ENCODE data around the gene RBMS2.
"Not testable (repeated sequence)": the region's sequence is repeated elsewhere in the genome, so short reads cannot be mapped to it uniquely, and the experiment has no call there.

RBMS2 gene, protein sequence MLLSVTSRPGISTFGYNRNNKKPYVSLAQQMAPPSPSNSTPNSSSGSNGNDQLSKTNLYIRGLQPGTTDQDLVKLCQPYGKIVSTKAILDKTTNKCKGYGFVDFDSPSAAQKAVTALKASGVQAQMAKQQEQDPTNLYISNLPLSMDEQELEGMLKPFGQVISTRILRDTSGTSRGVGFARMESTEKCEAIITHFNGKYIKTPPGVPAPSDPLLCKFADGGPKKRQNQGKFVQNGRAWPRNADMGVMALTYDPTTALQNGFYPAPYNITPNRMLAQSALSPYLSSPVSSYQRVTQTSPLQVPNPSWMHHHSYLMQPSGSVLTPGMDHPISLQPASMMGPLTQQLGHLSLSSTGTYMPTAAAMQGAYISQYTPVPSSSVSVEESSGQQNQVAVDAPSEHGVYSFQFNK

DNA sequence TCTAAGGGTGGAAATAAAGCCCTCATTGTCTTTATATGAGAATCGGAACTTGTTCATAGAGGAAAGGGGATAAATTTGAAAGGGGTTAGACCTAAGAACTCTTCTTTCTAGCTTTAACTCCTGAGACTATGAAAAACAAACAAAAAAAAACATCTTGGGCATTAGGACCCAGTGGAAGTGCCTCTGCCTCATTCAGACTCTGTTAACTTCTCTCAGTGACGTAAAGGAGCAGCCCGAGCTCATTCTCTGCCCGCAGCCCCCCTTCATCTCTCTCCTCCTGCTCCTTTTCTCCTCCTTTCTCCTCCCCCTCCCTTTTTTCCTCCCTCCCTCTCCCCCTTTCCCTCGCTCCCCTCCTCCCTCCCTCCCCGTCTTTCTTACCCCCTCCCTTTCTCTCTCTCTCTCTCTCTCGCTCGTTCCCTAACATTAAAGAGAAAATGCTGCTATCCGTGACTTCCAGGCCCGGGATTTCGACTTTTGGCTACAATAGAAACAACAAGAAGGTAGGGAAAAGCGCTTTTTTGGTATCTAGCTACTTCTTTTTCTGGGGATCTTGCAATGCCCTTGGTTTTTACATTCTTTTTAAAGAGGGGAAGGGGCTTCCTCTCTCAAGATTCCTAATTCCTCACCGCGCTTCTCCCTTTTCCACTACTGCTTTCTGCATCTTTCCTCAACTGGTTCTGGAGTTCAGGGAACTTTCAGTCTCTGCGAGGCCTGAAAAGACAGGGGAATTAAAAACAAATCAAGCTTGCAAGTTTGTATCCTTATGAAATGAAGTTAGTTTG, at the start of gene RBMS2:
TSS of gene RBMS2 (plus strand) at position 231 of the 782 bp plus-strand sequence. CDS start at position 435, 204 bp downstream.
- DNase-seq, result peak; percentile 4

DNA sequence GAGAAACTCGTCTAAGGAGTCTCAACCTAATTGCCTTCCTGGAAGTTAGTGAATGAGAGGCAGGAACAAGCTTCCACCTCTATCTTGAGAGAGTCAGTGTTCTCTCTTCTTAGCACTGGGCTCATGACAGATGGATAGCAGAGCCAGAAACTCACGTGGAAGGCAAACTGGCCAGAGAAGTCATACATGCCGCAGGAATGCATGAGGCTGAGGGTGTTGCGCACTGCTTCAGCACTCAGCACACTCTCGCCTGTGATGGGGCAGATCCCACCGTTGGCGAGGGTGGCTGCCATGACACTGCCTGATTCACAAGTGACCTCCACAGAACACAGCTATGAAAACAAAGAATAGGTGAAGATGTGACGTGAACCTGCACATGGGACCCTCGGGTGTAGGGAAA, 47.2 kb upstream of the RBMS2 start:
- DNase-seq, result no peak

DNA sequence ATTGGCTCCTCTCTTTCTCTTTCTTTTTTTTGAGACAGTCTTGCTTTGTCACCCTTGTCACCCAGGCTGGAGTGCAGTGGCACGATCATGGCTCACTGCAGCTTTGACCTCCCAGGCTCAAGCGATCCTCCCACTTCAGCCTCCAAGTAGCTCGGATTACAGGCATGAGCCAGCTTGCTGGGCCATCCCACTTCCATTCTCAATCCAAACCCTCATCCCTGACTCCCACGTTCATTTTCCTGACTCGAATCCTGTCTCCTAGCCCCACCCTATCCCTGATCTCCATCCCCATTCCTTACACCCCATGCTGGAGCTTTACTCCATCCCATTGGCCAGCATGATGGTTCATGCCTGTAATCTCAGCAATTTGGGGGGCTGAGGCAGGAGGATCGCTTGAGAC, 45.5 kb upstream of the RBMS2 start:
- no peak for DNase-seq

DNA sequence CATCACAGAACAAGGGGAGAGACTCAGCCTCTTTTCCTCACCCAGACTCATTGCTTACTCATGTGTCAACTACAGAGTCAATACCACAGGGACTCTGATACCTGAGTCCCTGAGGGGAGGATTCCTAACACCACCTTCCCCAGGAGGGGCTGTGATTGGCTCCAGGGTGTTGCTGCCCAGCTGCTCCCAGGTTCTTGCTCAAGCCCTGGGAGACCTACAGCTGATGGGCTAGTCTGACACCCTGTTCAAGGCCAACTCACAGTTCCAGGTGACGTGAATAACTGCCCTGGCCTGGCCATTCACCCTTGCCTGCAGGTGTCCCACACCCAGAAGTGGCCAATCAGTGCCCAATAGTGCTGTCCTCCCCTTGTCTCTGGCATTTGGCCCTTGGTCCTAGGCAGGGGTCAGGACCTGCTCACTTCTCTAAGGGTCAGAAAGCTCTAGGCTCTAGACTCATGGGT, 44.6 kb upstream of the RBMS2 start:
- DNase-seq, result no peak

DNA sequence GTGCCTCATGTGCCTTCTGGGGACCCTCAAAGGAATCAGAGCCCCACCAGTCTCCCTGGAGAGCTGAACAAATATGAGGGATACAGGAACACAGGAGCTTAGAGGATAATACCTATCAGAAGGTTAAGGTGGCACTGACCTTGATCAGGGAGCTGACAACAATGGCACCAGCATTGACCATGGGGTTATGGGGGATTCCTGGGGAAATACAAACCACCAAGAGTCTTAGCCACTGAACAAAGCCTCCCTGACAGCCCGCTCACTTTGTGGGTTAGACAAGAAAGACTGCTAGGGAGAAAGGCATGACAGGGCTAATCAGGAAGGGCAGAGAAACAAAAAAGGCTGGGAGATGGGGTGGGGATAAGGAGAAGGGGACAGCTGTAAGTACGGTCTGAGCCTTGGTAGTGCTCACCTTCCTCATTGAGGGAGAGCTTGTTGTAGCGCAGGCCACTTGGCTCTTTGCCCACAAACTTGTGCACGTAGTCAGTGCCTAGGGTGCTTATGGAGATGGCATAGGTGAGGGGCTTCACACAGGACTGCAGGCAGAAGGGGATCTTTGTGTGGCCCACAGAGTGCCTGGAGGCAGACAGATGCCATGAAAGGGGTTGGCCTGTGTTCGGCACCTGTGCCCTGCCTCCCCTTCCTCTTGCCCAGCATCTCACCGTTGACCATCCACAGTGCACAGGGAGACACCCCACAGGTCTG, 43.9 kb upstream of the RBMS2 start:
- DNase-seq, result no peak

DNA sequence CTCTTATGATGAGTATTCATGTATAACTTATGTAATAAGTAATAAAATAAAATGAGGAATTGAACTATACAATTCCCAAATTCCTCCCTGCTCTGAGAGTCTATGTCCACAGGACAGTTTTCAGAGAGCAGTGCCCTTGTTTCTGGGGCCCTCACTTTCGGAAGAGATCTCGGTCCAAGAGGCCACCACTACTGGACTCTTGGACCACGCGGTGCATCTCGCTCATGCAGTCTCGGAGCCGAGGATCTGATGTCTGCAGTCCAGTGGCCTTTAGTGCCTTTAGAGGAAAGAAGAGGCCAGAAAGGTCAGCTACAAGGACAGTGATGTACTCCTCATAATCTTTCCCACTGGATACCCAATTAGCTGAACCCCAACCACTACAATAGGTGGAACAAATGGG, 42.0 kb upstream of the RBMS2 start:
- DNase-seq, result no peak

DNA sequence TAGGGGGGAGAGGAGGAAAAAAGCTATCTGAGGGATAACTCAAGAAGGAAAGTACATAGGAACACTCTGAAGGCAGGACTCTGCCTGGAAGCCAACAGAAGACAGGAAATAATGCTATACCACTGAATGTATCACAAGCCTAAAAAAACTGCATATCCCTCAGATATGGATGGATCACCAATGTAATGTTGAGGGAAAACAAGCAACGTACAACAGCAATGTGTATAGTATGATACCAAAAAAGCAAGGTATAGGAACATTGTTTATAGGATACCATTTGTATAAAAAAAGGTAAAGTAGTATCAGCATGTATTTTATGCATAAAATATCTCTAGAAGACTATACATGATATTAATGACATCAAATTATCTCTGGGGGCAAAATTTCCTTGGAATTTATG, 37.1 kb upstream of the RBMS2 start:
- DNase-seq, result no peak

DNA sequence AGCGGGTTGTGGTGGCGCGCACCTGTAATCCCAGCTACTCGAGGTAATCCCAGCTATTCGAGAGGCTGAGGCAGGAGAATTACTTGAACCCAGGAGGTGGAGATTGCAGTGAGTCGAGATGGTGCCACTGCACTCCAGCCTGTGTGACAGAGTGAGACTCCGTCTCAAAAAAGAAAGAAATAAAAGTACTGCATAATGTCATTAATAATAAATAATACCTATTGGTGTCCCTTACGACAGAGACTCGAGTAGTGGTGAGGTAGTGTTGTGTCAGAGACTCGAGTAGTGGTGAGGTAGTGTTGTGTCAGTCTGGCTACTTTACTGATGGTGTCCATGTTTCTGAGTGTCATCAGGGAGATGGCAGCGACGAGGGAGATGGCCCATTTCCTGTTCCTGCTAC, 34.9 kb upstream of the RBMS2 start:
- DNase-seq, result no peak

DNA sequence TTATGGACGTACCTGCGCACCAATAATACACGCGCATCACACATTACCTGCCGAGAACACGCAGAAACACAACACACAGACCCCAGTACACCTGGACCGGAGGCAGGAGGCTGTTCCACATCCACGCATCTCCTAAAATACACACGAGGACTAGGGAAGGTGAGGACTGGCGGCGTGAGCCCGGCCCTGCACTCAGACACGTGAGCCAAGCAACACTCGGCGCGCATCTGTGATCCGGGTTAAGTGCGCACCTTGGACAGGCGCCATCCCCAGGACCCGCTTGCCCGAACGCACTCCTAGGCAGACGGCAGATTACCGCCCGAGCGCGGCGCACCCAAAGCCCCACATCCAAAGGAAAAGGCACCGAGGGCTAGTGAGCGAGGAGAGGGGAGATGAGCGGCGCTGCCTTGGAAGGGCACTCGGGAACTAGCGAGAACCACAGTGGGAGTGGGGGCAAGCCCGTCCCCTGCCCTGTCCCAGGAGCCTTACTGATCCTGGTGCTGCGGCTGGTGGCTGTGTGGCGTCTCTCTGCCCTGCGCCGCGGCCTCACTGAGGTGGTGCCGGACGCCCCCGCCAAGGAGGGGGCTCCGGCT, 34.1 kb upstream of the RBMS2 start:
- DNase-seq, result no peak

DNA sequence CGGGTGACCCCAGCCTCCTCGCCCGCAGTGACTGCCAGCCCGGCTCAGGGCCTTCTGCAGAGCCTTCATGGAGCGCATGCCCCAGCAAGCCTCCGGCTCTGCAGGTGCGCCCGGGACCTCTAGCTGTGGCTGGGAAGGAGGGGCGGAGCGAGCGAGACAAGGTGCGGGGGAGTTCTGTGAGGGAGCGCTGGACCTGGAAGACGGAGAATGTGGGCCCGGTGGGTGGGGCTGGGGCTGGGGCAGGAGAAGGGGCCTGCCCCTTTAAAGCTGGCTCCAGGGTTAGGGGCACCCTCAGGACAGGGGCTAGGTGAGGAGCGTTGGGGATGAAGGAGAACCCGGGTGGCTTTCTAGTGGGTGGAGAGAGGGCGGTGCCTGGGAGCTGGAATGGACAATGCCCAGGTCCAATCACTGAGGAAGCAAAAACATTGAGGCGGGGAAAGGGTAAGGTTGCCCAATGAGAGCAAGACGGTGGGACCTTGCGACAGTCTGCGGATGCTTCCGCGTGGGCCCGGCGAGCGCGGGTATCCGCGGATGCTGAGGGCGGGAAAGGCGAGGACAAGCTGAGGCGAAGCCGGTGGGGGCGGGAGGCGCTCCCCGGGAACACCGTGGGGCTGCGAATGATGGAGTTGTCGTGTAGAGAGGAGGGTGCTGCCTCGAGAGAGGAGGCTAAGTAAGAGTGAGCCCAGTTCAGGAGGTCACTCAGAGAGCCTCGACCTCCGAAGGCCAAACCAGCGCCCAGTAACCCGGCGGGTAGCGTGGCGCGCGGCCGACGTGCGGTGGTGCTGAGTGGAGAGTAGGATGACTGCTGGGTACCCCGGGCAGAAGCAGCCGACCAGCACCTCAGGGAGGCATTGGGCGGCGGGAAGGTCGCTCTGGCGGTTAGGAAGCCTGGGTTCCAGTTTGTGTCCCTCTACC, 33.3 kb upstream of the RBMS2 start, which contains the start of gene GLS2:
TSS of gene GLS2 (minus strand) at position 121 of the 915 bp plus-strand sequence. CDS start at position 78, 43 bp downstream.
- peak; percentile 56 for DNase-seq

DNA sequence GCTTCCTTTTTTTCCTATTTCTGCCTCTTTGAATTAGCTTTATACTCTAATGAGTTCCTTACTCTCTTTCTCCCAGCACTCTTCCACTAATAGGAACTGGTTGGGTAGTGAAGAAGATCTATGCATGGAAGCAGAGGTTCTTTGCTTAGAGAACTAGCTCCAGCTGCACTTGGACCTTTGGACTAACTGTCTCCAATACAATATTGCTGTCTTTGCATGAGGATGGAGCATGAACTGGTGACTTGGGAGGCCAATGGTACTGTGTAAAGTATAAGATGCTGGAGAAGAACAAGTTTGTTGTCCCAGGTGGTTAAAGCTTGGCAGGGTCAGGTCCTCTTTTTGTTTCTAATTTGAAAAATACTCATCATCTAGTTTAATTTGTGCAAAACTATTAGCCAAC, 31.3 kb upstream of the RBMS2 start:
- DNase-seq, result no peak

DNA sequence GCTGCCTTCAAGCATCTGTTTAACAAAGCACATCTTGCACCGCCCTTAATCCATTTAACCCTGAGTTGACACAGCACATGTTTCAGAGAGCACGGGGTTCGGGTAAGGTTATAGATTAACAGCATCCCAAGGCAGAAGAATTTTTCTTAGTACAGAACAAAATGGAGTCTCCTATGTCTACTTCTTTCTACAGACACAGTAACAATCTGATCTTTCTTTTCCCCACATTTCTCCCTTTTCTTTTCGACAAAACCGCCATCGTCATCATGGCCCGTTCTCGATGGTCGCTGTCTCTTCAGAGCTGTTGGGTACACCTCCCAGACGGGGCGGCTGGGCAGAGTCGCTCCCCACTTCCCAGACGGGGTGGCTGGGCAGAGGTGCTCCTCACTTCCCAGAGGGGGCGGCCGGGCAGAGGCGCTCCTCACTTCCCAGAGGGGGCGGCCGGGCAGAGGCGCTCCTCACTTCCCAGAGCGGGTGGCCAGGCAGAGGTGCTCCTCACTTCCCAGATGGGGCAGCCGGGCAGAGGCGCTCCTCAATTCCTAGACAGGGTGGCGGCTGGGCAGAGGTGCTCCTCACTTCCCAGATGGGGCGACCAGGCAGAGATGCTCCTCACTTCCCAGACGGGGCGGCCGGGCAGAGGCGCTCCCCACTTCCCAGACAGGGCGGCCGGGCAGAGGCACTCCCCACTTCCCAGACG, 28.1 kb upstream of the RBMS2 start:
- DNase-seq, result not testable (repeated sequence)

DNA sequence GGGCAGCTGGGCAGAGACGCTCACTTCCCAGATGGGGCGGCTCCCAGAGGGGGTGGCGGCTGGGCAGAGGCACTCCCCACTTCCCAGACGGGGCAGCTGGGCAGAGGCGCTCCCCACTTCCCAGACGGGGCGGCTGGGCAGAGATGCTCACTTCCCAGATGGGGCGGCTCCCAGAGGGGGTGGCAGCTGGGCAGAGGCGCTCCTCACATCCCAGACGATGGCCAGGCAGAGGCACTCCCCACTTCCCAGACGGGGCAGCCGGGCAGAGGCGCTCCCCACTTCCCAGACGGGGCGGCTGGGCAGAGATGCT, 27.6 kb upstream of the RBMS2 start:
- not testable (repeated sequence) for DNase-seq

DNA sequence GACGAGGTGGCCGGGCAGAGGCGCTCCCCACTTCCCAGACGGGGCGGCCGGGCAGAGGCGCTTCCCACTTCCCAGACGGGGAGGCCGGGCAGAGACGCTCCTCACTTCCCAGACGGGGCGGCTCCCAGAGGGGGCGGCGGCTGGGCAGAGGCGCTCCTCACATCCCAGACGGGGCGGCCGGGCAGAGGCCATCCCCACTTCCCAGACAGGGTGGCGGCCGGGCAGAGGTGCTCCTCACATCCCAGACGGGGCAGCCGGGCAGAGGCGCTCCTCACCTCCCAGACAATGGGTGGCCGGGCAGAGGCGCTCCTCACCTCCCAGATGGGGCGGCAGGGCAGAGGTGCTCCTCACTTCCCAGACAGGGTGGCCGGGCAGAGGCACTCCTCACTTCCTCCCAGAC, 27.1 kb upstream of the RBMS2 start:
- not testable (repeated sequence) for DNase-seq

DNA sequence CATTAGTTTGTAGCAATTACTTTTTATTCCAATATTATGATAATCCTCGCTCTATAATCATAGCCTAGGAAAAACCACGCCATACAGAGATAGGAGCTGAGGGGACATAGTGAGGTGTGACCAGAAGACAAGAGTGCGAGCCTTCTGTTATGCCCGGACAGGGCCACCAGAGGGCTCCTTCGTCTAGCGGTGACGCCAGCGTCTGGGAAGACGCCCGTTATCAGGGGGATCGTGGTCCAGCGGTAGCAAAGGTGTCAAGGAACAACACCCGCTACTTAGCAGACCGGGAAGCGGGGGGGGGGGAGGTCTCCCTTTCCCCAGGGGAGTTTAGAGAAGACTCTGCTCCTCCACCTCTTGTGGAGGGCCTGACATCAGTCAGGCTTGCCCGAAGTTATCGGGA, 24.9 kb upstream of the RBMS2 start:
- peak; percentile 54 for DNase-seq

DNA sequence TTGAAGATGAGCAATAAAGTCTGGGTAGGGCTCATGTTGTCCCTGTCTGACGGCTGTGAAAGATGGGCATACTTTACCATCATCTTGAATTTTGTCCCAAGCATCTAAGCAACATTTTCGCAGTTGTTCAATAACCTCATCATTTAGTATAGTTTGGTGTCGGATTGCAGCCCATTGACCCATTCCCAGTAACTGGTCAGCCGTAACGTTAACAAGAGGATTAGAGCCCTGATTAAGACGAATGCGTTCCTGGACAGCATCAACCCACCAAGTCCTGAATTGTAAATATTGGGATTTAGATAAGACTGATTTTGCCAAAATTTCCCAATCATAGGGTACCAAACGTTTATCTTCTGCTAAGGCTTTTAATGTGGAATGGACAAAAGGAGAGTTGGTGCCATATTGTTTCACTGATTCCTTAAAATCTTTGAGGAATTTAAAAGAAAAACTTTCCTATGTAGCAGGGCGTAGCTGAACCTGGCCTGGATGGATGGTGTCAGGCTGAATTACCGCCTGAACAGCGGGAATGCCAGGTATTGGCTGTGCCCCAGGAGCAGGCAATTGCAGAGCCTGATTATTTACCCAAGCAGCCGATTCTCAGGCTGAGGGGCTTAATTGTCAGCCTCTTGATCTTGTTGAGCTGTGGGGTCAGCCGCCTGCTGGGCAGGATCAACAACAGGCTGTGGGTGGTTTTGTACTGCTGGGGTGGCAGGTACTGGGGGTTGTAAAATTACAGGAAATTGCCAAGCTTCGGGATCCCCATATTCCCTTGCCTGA, 23.3 kb upstream of the RBMS2 start:
- DNase-seq, result not testable (repeated sequence)

DNA sequence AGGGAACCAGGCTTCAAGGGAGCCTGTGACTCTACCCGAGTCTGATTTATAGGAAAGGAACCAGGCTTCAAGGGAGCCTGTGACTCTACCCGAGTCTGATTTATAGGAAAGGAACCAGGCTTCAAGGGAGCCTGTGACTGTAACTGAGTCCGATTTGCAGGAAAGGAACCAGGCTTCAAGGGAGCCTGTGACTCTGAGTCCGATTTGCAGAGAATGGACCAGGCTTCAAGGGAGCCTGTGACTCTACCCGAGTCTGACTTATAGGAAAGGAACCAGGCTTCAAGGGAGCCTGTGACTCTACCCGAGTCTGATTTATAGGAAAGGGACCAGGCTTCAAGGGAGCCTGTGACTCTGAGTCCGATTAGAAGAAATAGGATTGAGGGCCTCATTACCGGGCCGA, 22.2 kb upstream of the RBMS2 start:
- DNase-seq, result not testable (repeated sequence)

DNA sequence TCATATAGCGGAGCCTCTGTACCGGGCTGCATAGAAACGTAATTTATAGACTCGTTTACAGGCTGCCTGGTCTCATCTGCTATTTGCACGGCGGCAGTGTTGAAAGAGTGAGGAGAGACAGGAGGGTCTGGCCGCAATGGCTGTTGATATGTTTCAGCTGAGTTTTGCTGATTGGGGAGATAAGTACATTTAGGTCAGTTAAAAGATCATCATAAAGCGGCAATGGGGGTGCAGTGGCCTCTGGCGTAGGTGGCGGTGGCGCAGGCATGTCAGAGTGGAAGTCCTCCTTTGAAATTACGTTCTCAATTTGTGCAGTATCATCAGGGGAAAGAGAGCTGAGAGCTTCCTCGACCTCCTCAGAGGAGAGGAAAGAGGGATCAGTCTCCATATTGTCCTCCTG, 21.7 kb upstream of the RBMS2 start:
- DNase-seq, result not testable (repeated sequence)

DNA sequence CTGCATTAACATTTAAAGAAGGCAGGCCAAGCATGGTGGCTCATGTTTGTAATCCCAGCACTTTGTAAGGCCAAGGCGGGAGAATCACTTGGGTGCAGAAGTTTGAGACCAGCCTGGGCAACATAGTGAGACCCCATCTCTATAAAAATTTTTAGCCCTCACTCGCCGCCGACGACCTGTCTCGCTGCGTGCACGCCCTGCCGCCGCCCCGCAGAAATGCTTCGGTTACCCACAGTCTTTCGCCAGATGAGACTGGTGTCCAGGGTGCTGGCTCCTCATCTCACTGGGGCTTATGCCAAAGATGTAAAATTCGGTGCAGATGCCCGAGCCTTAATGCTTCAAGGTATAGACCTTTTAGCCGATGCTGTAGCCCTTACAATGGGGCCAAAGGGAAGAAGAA, 10.8 kb upstream of the RBMS2 start:
- DNase-seq, result no peak

DNA sequence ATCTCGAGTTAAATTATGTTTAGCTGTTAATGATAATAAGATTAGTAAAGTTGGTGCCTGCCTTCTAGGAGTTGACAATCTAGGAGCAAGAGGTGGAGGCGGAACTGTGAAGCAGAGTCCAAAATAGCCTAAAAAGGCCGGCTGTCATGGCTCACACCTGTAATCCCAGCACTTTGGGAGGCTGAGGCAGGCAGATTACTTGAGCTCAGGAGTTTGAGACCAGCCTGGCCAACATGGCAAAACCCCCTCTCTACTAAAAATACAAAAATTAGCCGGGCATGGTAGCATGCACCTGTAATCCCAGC, 7.7 kb upstream of the RBMS2 start:
- DNase-seq, result not testable (repeated sequence)

DNA sequence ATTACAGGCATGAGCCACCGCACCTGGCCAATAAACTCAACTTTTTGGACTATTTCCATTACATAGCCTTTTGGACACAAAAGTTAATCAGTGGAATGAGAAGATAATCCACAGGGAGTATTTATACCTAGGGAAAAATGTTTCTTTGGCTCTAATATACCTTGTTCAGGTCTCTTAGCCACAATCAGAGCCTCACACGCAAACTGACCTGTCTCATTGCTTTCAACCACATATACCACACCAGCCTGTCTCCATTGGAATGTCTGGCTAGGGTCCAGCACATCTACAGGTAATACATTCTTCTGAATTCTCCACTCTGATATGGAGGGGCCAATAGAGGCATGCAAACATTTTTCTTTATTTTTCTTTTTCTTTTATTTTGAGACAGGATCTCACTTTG, 3.8 kb upstream of the RBMS2 start:
- no peak for DNase-seq

All from activated T-cell treated with anti-CD3 and anti-CD28 coated beads for 4 hours (primary cell).